A673 (cell line): Measurements from ENCODE around the gene MYLIP.

ENCODE experiments used
- EZH2 ChIP-seq: fragments of 200-600 bp; sonication (generic); IDR thresholded peaks from 2 replicates; pipeline ENCODE4 v1.6.1; 2017; ENCODE audit warnings: borderline replicate concordance, low read depth, mild to moderate bottlenecking, mixed read lengths, antibody characterized with exemption, low read length; ENCODE audit not compliant: poor library complexity, severe bottlenecking
- TF ChIP-seq, protein P1 (sequence below): fragments of 300-800, 200-600 bp; sonication (generic); conservative IDR thresholded peaks from 2 replicates; pipeline ENCODE4 v1.5.1; 2017; ENCODE audit warnings: low read depth, mild to moderate bottlenecking, antibody characterized with exemption, low read length, moderate library complexity, mixed read lengths

DNA sequence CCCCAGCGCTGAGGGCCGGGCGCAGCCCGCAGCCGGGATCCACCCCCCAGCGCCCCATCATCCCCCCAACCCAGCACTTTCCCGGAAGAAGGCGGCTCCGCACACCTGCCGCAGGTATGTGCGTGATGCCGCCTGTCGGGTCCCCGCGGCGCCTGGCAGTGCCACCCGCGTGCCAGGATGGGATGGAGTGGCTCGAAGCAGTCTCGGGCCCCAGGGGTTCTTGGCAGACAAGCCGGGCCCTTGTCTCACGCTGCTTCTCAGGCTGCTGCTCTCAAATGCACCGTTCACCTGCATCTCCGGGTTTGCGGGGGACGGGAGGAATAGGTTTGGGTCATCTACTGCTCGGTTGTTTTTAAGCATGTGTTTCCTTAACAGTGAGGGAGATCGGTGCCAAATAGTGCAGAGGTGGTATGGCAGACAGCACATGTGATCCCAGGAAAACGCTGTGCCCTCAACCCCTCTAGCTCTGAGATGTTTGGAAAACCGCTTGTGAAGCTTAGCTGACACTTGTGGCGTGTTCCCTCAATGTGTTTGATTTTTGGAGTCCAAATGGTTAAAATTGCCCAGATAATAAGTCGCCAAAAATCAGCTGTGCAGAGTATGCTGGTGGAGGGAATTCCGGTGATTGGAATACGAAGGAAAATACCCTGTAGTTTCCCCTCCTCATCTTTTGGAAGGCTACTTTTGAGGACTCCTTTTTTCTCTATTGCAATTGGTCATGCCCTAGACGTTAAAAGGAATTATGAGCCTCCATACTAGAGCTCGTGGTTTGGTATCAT lies 926 bp downstream of the MYLIP start:
- TF ChIP-seq, protein P1, sequence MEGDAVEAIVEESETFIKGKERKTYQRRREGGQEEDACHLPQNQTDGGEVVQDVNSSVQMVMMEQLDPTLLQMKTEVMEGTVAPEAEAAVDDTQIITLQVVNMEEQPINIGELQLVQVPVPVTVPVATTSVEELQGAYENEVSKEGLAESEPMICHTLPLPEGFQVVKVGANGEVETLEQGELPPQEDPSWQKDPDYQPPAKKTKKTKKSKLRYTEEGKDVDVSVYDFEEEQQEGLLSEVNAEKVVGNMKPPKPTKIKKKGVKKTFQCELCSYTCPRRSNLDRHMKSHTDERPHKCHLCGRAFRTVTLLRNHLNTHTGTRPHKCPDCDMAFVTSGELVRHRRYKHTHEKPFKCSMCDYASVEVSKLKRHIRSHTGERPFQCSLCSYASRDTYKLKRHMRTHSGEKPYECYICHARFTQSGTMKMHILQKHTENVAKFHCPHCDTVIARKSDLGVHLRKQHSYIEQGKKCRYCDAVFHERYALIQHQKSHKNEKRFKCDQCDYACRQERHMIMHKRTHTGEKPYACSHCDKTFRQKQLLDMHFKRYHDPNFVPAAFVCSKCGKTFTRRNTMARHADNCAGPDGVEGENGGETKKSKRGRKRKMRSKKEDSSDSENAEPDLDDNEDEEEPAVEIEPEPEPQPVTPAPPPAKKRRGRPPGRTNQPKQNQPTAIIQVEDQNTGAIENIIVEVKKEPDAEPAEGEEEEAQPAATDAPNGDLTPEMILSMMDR: no peak
- TF ChIP-seq EZH2: no peak
